Nasal cavity respiratory epithelium epithelial cell of viscerocranial mucosa (primary cell): ENCODE results near the gene PRSS36. TPM values are rescaled to one million over a fixed set of nuclear protein-coding genes. Genes with fewer than 3 reads are reported as not detected.

Experiments
- total RNA-seq: library from RNA; depleted of rRNA; stranded (reverse); fragments of >200 nt; gene quantifications from 2 replicates; pipeline ENCODE4 v1.2.3, GENCODE V29; 2014

The PRSS36 gene
- 0.34 and 0.85 TPM in 2 replicates for total RNA-seq

GRCh38 chr16:31149894-31150890 is at the start of gene PRSS36:
TSS of gene PRSS36 (minus strand) at chr16:31150066. CDS start at chr16:31150035, 31 bp downstream.

GRCh38 chr16:31179747-31180459 is 30.0 kb upstream of the PRSS36 start, which contains the start of gene FUS:
TSS of gene FUS (plus strand) at chr16:31180139. CDS start at chr16:31180215, 76 bp downstream.

DNA sequence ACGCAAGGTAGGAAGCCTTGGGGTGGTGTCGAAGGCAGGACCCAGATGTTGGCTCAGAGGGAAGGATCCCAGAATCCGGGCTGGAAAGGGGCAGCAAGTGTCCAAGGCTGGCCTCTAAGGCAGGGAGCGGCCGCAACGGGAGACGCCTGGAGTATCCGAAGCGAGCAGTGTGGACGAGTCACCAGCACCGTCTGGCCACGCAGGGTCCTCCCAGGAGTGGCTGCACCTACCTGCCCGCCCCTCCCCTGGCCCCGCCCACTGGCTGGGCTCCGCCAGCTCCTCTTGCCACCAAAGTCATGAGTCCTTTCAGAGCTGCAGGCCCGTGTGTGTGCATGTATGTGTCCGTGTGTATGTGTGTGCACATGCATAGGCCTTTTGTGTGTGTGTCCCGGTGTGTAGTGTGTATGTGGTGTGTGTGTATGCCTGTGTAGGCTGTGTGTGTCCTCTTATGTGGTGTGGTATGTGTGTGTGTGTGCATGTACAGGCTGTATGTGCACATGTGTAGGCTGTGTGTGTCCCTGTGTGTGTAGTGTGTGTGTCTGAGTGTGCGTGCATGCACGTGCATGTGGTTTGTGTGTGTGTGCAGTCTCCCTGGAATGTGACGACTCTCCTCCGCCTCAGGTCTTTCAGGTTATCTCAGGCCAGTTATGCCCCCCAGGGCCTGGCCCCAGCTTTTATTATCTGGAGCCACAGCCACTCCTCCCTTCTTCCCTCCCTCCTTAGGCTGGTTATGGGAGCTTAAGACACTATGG is 14.2 kb downstream of the PRSS36 start, which contains the start of gene PRSS8:
TSS of gene PRSS8 (minus strand) at position 193 of the 752 bp plus-strand sequence. CDS start 229 bp downstream, outside the sequence.

GRCh38 chr16:31117384-31118222 is 32.3 kb downstream of the PRSS36 start, which contains the start of gene KAT8:
TSS of gene KAT8 (plus strand) at chr16:31117664. CDS start at chr16:31117682, 18 bp downstream.

DNA sequence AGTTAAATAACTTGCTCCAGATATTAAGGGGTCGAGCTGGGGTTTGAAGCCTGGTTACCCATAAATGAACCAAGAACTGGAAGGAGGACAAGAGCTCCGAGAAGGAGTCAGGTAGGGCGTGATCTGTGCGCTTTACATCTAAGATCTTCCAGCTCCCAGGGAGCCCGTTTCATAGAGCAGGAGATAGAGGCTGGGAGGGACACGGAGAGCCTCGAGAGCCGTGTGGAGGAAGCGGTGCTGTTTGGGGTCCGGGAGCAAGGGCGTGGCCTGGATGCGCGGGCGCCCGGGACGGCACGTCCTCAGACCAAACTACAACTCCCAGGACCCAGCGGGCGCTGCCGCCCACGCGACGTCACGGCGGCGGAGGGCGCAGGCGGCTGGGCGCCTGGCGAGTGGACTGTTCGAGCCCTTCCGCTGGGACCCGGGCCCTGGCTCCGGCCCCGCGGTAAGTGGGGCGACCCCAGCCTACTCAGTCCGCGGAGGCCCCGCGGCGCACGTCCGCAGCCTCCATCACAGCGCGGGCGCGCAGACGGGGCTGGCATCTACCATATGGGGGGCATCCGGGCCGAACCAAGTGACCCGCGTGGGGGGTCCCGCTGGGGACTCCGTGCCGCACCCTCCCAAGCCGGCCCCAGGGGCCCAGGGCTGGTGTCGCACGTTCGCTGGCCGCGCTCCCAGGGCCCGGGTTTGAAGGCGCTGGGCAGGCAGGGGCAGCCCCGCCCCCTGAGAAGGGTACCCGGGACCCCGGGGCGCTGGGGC is 41.7 kb downstream of the PRSS36 start, which contains the start of gene BCKDK:
TSS of gene BCKDK (plus strand) at position 352 of the 759 bp plus-strand sequence. CDS start 838 bp downstream, outside the sequence.

DNA sequence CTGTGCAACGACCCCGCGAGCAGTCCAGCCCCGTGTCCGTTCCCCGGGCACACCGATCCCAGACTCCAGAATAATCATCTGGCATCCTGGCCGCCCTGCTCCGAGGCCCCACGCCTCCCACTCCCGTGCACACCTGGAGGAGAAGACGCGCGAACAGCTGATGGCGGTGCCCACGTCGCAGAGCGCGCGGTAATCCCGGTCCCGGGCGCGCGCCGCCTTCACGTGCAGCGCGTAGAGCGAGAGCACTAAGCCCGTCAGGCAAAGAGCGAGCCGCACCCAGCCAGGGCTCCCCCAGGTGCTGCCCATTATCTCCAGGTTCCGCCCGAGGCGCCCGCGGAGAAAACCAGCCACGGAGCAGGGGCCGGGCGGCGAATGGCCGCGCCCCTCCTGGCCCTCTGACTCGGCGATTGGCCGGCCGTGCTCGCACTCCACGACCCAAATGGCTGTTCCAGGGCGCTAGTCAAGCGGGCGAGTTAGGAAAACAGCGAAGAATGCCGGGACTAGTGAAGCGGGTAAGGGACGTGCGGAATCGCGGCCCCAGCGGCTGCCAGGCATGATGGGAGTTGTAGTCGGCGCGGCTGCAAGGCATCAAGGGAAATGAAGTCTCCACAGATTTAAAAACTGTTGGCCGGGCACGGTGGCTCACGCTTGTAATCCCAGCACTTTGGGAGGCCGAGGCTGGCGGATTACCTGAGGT is 55.3 kb downstream of the PRSS36 start, which contains the start of gene VKORC1:
TSS of gene VKORC1 (minus strand) at position 374 of the 697 bp plus-strand sequence. CDS start at position 306, 68 bp downstream.

Other genes starting within 250 kb of the PRSS36 start
- 17.4 and 21.7 TPM in 2 replicates for gene FBXL19, start 226.5 kb downstream of the PRSS36 start, total RNA-seq
- 14.0 and 33.7 TPM in 2 replicates for gene ORAI3, start 201.0 kb downstream of the PRSS36 start, total RNA-seq
- 1.4 and 6.9 TPM in 2 replicates for gene SETD1A, start 192.3 kb downstream of the PRSS36 start, total RNA-seq
- 4.1 and 4.7 TPM in 2 replicates for gene HSD3B7, start 164.9 kb downstream of the PRSS36 start, total RNA-seq
- gene STX1B, start 139.4 kb downstream of the PRSS36 start, total RNA-seq = under 0.01 and 0.07 TPM in 2 replicates
- 12.0 and 24.3 TPM in 2 replicates for gene STX4, start 116.5 kb downstream of the PRSS36 start, total RNA-seq
- 7.2 and 7.5 TPM in 2 replicates for gene ZNF668, start 75.8 kb downstream of the PRSS36 start, total RNA-seq
- gene ZNF646, start 75.6 kb downstream of the PRSS36 start, total RNA-seq = 11.3 and 19.6 TPM in 2 replicates
- gene PRSS53, start 61.1 kb downstream of the PRSS36 start, total RNA-seq = 0.34 and 1.6 TPM in 2 replicates
- gene VKORC1, start 55.3 kb downstream of the PRSS36 start, total RNA-seq = 27.0 and 29.0 TPM in 2 replicates
- gene BCKDK, start 41.7 kb downstream of the PRSS36 start, total RNA-seq = 7.2 and 18.7 TPM in 2 replicates
- gene KAT8, start 32.4 kb downstream of the PRSS36 start, total RNA-seq = 36.2 and 45.3 TPM in 2 replicates
- gene PRSS8, start 14.3 kb downstream of the PRSS36 start, total RNA-seq = 31.1 and 54.2 TPM in 2 replicates
- gene FUS, start 30.1 kb upstream of the PRSS36 start, total RNA-seq = 17.8 and 42.6 TPM in 2 replicates
- 56.4 and 92.7 TPM in 2 replicates for gene PYCARD, start 52.7 kb upstream of the PRSS36 start, total RNA-seq
- under 0.01 TPM in 1 of 2 replicates, not detected in the other for gene TRIM72, start 64.1 kb upstream of the PRSS36 start, total RNA-seq
- gene PYDC1, start 67.1 kb upstream of the PRSS36 start, total RNA-seq = not detected in 2 replicates
- gene ITGAM, start 109.9 kb upstream of the PRSS36 start, total RNA-seq = 0.57 TPM in 1 of 2 replicates, not detected in the other
- gene ITGAX, start 205.1 kb upstream of the PRSS36 start, total RNA-seq = under 0.01 TPM in 1 of 2 replicates, not detected in the other
- gene ITGAD, start 243.3 kb upstream of the PRSS36 start, total RNA-seq = not detected in 2 replicates